Measurements from ENCODE around the gene C11orf16. TPM values are rescaled to one million over a fixed set of nuclear protein-coding genes. Genes with fewer than 3 reads are reported as not detected.

C11orf16 gene
- total RNA-seq, 4 donors from 2014 or later = not detected

- no peak for DNase-seq (ENCODE audit: low spot score in 2 of 2)
- peaks cover 0 to 37% (median 0%) of the 10 kb centered on the region in 3 donors for H3K36me3 ChIP-seq
- no peaks in the 10 kb centered on the region for H3K27me3 ChIP-seq
- H3K27ac ChIP-seq = peak overlapping the region; percentile 42 to 79 (median 64)
- peak overlapping the region in 2 of 4 donors; percentile 3 to 27 for H3K4me3 ChIP-seq
- TF ChIP-seq CTCF (IDR thresholded peaks at IDR 0.05) = peak in 1 of 5 experiments; percentile 0
- no peak for TF ChIP-seq EP300 (IDR thresholded peaks at IDR 0.05)
- WGBS, 2 donors = 46 to 58% methylated on average over 4 of the region's 4 CpGs
- H3K9me3 ChIP-seq = no peaks in the 10 kb centered on the region
- peaks cover 0 to 64% (median 21%) of the 10 kb centered on the region in 4 donors for H3K4me1 ChIP-seq
Observed at GRCh38 chr11:8914661-8915018, 18.1 kb downstream of the C11orf16 start.

GRCh38 chr11:8913961-8914660 lies 18.6 kb downstream of the C11orf16 start:
- no peaks in the 10 kb centered on the region for H3K9me3 ChIP-seq
- peak overlapping the region; percentile 42 to 79 (median 64) for H3K27ac ChIP-seq
- DNase-seq (ENCODE audit: low spot score in 2 of 2) = no peak
- no peaks in the 10 kb centered on the region for H3K27me3 ChIP-seq
- TF ChIP-seq POLR2A (IDR thresholded peaks at IDR 0.05) (no peak), CTCF (IDR thresholded peaks at IDR 0.05) (peak; percentile 41 to 58 (median 47)), EP300 (IDR thresholded peaks at IDR 0.05) (peak in 1 of 2 donors; percentile 29)
- peak overlapping the region in 2 of 4 donors; percentile 3 to 27 for H3K4me3 ChIP-seq
- 5 to 6% methylated on average over 9 of the region's 9 CpGs for WGBS, 2 donors
- peaks cover 0 to 69% (median 21%) of the 10 kb centered on the region in 4 donors for H3K4me1 ChIP-seq
- H3K36me3 ChIP-seq = peaks cover 0 to 32% (median 0%) of the 10 kb centered on the region in 3 donors

- H3K27me3 ChIP-seq = no peaks in the 10 kb centered on the region
- peak within 1 kb of the TSS; percentile 66 to 90 (median 78) for H3K4me3 ChIP-seq
- no peaks in the 10 kb centered on the region for H3K9me3 ChIP-seq
- peak; percentile 56 to 64 for TF ChIP-seq POLR2A (IDR thresholded peaks at IDR 0.05)
- TF ChIP-seq EP300 (IDR thresholded peaks at IDR 0.05) = peak in 1 of 2 donors; percentile 80
- TF ChIP-seq CTCF (IDR thresholded peaks at IDR 0.05) = peak in 1 of 5 experiments; percentile 33
- 0 to 1% methylated on average over 57 to 60 of the region's 68 CpGs for WGBS, 2 donors
- H3K27ac ChIP-seq = peak within 1 kb of the TSS; percentile 78 to 93 (median 90)
- peaks cover 0 to 62% (median 18%) of the 10 kb centered on the region in 4 donors for H3K4me1 ChIP-seq
- peak; percentile 86 to 87 for DNase-seq (ENCODE audit: low spot score in 2 of 2)
- H3K36me3 ChIP-seq = peaks cover 0 to 11% (median 0%) of the 10 kb centered on the region in 3 donors
Observed at GRCh38 chr11:8911029-8911823, 21.5 kb downstream of the C11orf16 start, which contains the start of gene AKIP1. Gene AKIP1 (plus strand): TSS chr11:8911189. CDS start chr11:8911450, 261 bp downstream.

- no peak for TF ChIP-seq CTCF (IDR thresholded peaks at IDR 0.05)
- TF ChIP-seq POLR2A (IDR thresholded peaks at IDR 0.05) = no peak
- TF ChIP-seq EP300 (IDR thresholded peaks at IDR 0.05) = no peak
- Histone ChIP-seq H3K4me3 (peak overlapping the region; percentile 66 to 90 (median 78)), H3K9me3 (no peaks in the 10 kb centered on the region), H3K4me1 (peaks cover 0 to 61% (median 18%) of the 10 kb centered on the region in 4 donors), H3K36me3 (peaks cover 0 to 6% (median 0%) of the 10 kb centered on the region in 3 donors), H3K27me3 (no peaks in the 10 kb centered on the region), H3K27ac (peak overlapping the region in 3 of 4 donors; percentile 88 to 93 (median 92))
- DNase-seq (ENCODE audit: low spot score in 2 of 2) = peak in 1 of 2 donors; percentile 11
- WGBS, 2 donors = 0% methylated on average over 6 to 8 of the region's 19 CpGs
Observed at GRCh38 chr11:8910649-8911026, 22.1 kb downstream of the C11orf16 start.

Data from tibial nerve (tissue), 4 donors.